ENCODE data around the gene ZNF683.
"Not testable (repeated sequence)": the region's sequence is repeated elsewhere in the genome, so short reads cannot be mapped to it uniquely, and the experiment has no call there.

The ZNF683 gene

GRCh38 chr1:26385063-26385462, 12.5 kb upstream of the ZNF683 start:
- DNase-seq (ENCODE audit: low read depth in 3 of 3): not testable (repeated sequence)

- no peak for DNase-seq (ENCODE audit: low read depth in 3 of 3)
Observed at GRCh38 chr1:26384076-26384475, 11.5 kb upstream of the ZNF683 start.

GRCh38 chr1:26378879-26379251, 6.3 kb upstream of the ZNF683 start:
- no peak for DNase-seq (ENCODE audit: low read depth in 3 of 3)

- peak in 2 of 3 donors; percentile 49 to 54 for DNase-seq (ENCODE audit: low read depth in 3 of 3)
Observed at GRCh38 chr1:26378088-26378878, 5.7 kb upstream of the ZNF683 start.

- no peak for DNase-seq (ENCODE audit: low read depth in 3 of 3)
Observed at GRCh38 chr1:26376050-26376449, 3.5 kb upstream of the ZNF683 start.

GRCh38 chr1:26375081-26375480, 2.5 kb upstream of the ZNF683 start:
- DNase-seq (ENCODE audit: low read depth in 3 of 3): no peak

GRCh38 chr1:26374361-26374760, 1.8 kb upstream of the ZNF683 start:
- not testable (repeated sequence) for DNase-seq (ENCODE audit: low read depth in 3 of 3)

- DNase-seq (ENCODE audit: low read depth in 3 of 3): no peak
Observed at GRCh38 chr1:26373789-26374188, 1.2 kb upstream of the ZNF683 start.

GRCh38 chr1:26373281-26373680, 731 bp upstream of the ZNF683 start:
- DNase-seq (ENCODE audit: low read depth in 3 of 3): no peak

GRCh38 chr1:26372039-26372438, 511 bp downstream of the ZNF683 start:
- DNase-seq (ENCODE audit: low read depth in 3 of 3): no peak

GRCh38 chr1:26370591-26371382, 1.8 kb downstream of the ZNF683 start:
- DNase-seq (ENCODE audit: low read depth in 3 of 3): no peak

GRCh38 chr1:26368486-26368885, 4.1 kb downstream of the ZNF683 start:
- DNase-seq (ENCODE audit: low read depth in 3 of 3): no peak

- DNase-seq (ENCODE audit: low read depth in 3 of 3): no peak
Observed at GRCh38 chr1:26368006-26368405, 4.5 kb downstream of the ZNF683 start.

GRCh38 chr1:26367441-26367840, 5.1 kb downstream of the ZNF683 start:
- no peak for DNase-seq (ENCODE audit: low read depth in 3 of 3)

- DNase-seq (ENCODE audit: low read depth in 3 of 3): no peak
Observed at GRCh38 chr1:26364956-26365355, 7.6 kb downstream of the ZNF683 start.

GRCh38 chr1:26363549-26364448, 8.8 kb downstream of the ZNF683 start:
- DNase-seq (ENCODE audit: low read depth in 3 of 3): peak; percentile 75 to 85 (median 78)

- DNase-seq (ENCODE audit: low read depth in 3 of 3): no peak
Observed at GRCh38 chr1:26362331-26362730, 10.2 kb downstream of the ZNF683 start.

- no peak for DNase-seq (ENCODE audit: low read depth in 3 of 3)
Observed at GRCh38 chr1:26361605-26362122, 10.9 kb downstream of the ZNF683 start.

- no peak for DNase-seq (ENCODE audit: low read depth in 3 of 3)
Observed at GRCh38 chr1:26360807-26361604, 11.5 kb downstream of the ZNF683 start.

GRCh38 chr1:26359981-26360806, 12.4 kb downstream of the ZNF683 start:
- DNase-seq (ENCODE audit: low read depth in 3 of 3): peak in 1 of 3 donors; percentile 36

All from stimulated activated CD4-positive, alpha-beta T cell treated with anti-CD3 and anti-CD28 coated beads, TNF-alpha, amount 100 ng/mL, for 48 hours (primary cell).